Subcutaneous abdominal adipose tissue (tissue), 5 donors: ENCODE data around the gene PM20D1.
A peak's percentile ranks its signal among the peaks of the same experiment; 100 is the strongest.

Source experiments
- H3K27ac ChIP-seq: one replicate; pipeline ENCODE4 v1.7.0; 2013; ENCODE audit warnings: low read depth, mild to moderate bottlenecking, inconsistent platforms, low read length, moderate library complexity
- H3K27me3 ChIP-seq, 5 donors: one replicate each; pipeline ENCODE4 v1.7.0; 2013; ENCODE audit warnings: low read length in 5 of 5, inconsistent platforms in 1 of 5; ENCODE audit not compliant: control insufficient read depth in 5 of 5, insufficient read depth in 4 of 5
- H3K36me3 ChIP-seq, 5 donors: one replicate each; pipeline ENCODE4 v1.7.0; 2013; ENCODE audit warnings: low read length in 5 of 5; ENCODE audit not compliant: control insufficient read depth in 5 of 5, insufficient read depth in 5 of 5
- H3K4me1 ChIP-seq, 5 donors: one replicate each; pipeline ENCODE4 v1.7.0; 2013; ENCODE audit warnings: low read length in 5 of 5, mild to moderate bottlenecking in 3 of 5, moderate library complexity in 1 of 5; ENCODE audit not compliant: control insufficient read depth in 5 of 5, insufficient read depth in 5 of 5
- H3K4me3 ChIP-seq, 5 donors: one replicate each; pipeline ENCODE4 v1.7.0; 2013; ENCODE audit warnings: low read length in 5 of 5, low read depth in 1 of 5
- H3K9ac ChIP-seq, 5 donors: one replicate each; pipeline ENCODE4 v1.7.0; 2013; ENCODE audit warnings: low read length in 5 of 5, mild to moderate bottlenecking in 4 of 5, moderate library complexity in 3 of 5
- H3K9me3 ChIP-seq, 5 donors: one replicate each; pipeline ENCODE4 v1.7.0; 2013; ENCODE audit warnings: low read length in 5 of 5; ENCODE audit not compliant: control insufficient read depth in 5 of 5
- donor health status: healthy.
- donor health status: healthy.
- donor health status: healthy.
- donor health status: healthy.
- donor health status: healthy.

The PM20D1 gene

DNA sequence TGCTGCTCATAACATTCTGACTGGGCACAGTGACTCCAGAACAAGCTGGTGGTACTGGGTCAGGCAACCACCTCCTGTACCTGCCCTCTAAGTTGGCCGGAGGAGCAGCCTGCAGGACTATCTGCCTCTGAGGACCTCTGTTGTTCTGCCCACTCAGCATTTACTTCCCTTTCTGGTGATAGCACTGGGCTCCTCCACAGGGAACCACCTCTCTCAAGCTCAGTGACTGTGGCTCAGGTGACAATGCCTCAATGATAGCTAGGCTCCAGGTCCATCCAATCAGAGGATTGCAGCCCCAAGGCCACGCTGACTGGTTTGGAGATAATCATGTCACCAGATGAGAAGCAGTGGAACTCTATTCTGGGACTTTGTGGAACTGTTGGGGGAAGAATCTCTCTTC, 52.8 kb downstream of the PM20D1 start:
- Histone ChIP-seq H3K36me3 (peaks cover 16 to 85% (median 76%) of the 10 kb centered on the region in 5 donors), H3K4me3 (no peak overlapping the region), H3K27ac (no peak overlapping the region), H3K9ac (no peak overlapping the region), H3K4me1 (no peaks in the 10 kb centered on the region), H3K9me3 (no peaks in the 10 kb centered on the region), H3K27me3 (no peaks in the 10 kb centered on the region)

DNA sequence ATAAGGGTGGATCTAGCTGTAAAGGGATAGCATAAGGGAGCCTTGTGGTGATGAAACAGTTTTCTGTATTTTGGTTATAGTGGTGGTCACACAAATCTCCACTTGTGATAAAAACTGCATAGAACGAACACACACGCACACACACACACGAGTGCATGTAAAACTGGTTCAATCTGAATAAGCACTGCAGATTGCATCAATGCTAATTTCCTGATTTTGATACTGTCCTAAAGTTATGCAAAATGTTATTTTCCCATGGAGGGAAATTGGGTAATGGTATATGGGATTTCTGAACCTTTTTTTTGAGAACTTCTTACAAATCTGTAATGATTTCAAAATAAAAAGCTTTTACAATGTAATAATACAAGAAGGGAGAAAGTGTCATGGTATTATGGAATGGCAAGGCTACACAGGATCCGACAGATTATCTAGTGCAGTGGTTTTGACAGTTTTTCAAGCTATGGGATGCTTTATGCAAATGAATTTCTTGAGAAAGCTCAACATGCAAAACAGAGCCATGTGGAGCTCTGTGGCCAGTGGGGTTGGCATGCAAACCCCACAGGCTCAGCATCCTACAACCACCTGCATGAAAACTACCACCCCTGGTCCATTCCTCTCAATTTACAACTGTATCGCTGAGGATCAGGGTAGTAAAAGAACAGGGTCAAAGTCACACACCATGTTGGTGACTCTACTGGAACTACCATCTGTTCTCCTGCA, 55.8 kb downstream of the PM20D1 start:
- Histone ChIP-seq H3K27me3 (no peaks in the 10 kb centered on the region), H3K36me3 (peaks cover 19 to 90% (median 74%) of the 10 kb centered on the region in 5 donors), H3K4me3 (no peak overlapping the region), H3K27ac (no peak overlapping the region), H3K9me3 (no peaks in the 10 kb centered on the region), H3K4me1 (no peaks in the 10 kb centered on the region), H3K9ac (peak overlapping the region in 1 of 5 donors; percentile 7)

DNA sequence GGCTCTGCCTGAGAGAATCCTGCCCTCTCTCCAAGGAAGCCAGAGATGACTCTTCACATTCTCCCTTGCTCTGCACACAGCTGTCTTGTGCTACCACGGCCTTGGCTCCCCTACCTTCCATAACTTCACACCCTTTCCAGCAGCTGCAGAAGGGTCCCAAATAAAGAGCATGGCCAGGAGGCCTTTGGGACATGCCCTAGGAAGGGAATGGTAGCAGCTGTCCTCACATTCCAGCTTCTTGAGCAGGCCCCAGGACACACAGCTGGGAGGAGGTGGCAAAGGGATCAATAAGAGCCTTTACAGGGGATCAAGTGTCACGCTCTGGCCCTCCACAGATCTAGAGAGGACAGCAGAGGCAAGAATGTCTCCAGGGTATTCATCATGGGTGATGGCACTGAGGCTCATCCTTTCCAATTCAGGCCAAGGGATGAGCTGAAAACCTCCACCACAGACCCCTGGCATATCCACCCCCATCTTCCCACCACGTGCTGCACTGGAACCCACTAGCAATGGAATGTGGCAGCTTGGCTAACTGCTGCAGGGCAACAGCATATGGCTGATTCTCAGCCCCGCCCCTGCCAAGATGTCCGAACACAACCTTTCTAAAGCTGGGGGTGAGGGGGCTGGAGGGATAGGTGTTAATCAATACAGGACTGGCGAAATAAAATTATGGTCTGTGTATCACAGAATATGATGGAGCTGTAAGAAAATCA, 56.8 kb downstream of the PM20D1 start:
- peaks cover 19 to 80% (median 63%) of the 10 kb centered on the region in 5 donors for H3K36me3 ChIP-seq
- no peaks in the 10 kb centered on the region for H3K9me3 ChIP-seq
- H3K27me3 ChIP-seq, result no peaks in the 10 kb centered on the region
- no peak overlapping the region for H3K9ac ChIP-seq
- H3K4me3 ChIP-seq, result no peak overlapping the region
- no peak overlapping the region for H3K27ac ChIP-seq
- H3K4me1 ChIP-seq, result no peaks in the 10 kb centered on the region

DNA sequence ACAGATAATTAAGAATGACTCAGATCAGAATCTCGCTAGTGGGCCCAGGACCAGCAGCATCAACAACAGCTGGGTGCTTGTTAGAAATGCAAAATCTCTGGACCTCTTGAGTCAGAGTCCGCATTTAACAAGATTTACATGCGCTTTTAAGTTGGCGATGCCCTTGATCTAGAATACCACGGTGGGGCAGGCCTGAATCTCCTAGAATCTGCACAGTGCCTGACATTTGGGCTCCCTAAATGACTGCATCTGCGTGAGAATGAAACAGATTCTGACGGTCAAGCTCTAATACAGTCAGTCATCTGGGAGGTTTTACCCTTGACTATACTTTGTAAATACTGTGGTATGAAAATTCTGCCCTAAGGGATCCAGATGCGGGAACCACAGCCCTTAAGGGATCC, 57.5 kb downstream of the PM20D1 start:
- H3K36me3 ChIP-seq, result peaks cover 18 to 73% (median 57%) of the 10 kb centered on the region in 5 donors
- no peaks in the 10 kb centered on the region for H3K9me3 ChIP-seq

DNA sequence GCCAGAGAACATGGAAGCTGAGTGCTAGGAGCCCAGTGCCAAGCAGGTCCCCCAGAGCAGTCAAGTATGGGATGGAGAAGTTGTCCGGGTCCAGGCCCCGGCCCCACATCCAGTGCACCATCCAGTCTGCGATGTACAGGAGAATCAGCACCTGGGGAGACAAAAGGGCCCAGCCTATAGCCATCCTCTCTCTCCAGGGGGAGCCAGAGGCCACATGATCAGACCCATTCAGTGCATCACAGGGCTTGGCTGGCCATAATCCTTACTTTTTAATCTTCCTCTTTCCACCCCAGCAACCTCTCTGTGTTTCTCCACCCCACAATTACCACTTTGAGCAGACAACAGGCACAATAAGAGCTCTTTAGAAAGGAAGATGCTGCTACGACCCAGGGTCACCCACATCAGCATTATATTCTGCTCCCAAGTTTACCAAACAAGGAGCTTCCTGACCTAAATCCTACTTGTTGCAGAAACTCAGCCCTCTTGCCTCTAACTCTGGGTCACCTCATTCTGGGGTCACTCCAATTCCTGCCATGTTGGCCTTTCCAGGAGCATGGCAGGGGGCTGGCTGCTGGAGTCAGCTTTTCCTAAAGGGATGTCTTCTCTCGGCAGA, 58.3 kb downstream of the PM20D1 start:
- no peak overlapping the region for H3K9ac ChIP-seq
- no peak overlapping the region for H3K4me3 ChIP-seq
- H3K36me3 ChIP-seq, result peaks cover 17 to 65% (median 49%) of the 10 kb centered on the region in 5 donors
- H3K4me1 ChIP-seq, result no peaks in the 10 kb centered on the region
- H3K9me3 ChIP-seq, result no peaks in the 10 kb centered on the region
- no peaks in the 10 kb centered on the region for H3K27me3 ChIP-seq
- no peak overlapping the region for H3K27ac ChIP-seq

More for the DNA sequence above, 57.5 kb downstream of the PM20D1 start:
- Histone ChIP-seq H3K4me1 (no peaks in the 10 kb centered on the region), H3K9ac (no peak overlapping the region), H3K4me3 (no peak overlapping the region), H3K27me3 (no peaks in the 10 kb centered on the region), H3K27ac (no peak overlapping the region)

DNA sequence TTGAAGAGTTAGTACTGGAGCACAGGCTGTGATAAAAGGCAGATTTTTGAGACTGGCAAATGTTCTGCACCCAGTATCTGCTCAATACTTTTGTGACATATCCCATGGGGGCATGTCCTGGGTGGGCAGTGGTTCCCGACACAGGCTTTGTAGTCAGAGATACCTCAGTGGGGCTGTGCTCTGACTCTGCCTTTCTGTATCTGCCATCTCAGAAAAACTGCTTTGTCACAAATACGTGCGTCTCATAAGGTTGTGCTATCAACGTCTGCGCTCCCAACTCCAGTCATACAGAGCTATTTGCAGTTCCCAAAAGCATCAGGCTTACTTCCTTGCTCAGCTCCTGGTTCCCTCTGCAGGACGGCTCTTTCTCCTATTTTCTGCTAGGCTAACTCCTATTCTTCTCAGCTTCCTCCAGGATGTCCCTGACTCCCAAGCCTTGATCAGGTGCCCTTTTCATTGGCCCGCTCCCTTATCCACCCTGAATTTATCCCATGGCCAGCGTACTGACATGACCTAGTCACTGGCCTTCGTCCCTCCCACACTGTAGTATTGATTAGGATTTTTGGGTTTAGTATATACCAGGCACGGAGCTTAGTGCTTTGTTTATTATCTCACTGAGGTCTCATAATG, 62.5 kb downstream of the PM20D1 start:
- Histone ChIP-seq H3K27me3 (no peaks in the 10 kb centered on the region), H3K9ac (no peak overlapping the region), H3K9me3 (no peaks in the 10 kb centered on the region), H3K4me3 (no peak overlapping the region), H3K27ac (no peak overlapping the region), H3K36me3 (peaks cover 3 to 25% (median 15%) of the 10 kb centered on the region in 5 donors), H3K4me1 (peaks cover 0 to 14% (median 4%) of the 10 kb centered on the region in 5 donors)

DNA sequence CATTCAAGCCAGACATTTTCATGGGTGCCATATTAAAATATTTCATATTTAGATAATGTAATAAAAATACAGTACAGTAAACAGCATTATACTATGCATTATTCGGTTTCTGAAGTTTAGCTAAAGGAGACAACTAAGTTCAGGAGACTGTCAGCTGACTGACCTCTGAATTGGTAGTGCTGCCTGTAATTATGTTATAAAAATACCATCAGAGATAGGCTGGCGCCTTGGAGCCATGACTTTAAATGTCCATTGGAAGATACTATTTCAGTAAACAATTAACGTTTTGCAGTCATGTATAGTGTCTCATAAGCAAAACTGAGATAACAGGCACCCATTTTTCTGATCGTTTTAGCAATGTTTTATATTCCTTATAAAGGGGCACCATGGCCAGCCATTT, 63.3 kb downstream of the PM20D1 start:
- no peaks in the 10 kb centered on the region for H3K9me3 ChIP-seq
- no peak overlapping the region for H3K9ac ChIP-seq
- peaks cover 0 to 14% (median 4%) of the 10 kb centered on the region in 5 donors for H3K4me1 ChIP-seq
- H3K27ac ChIP-seq, result no peak overlapping the region
- H3K27me3 ChIP-seq, result no peaks in the 10 kb centered on the region
- no peak overlapping the region for H3K4me3 ChIP-seq
- H3K36me3 ChIP-seq, result peaks cover 3 to 18% (median 15%) of the 10 kb centered on the region in 5 donors

DNA sequence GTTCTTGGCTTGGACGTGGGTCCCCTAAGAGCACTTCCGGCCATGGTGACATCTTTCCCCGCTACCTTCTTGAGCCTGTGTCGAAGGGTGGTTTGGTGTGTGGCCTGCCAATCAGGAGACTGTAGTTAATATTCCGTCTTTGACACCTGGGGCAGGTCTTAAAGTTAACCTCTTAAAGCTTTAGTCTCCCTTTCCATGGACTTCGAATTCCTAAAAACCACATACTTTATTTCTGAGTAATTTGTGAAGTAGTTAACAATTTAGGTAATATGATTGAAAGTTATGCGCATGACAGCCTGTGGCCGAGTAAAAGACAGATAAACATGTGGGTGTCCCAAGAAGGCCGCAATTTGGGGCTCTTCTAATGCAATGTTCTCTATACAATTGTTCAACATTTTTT, 64.5 kb downstream of the PM20D1 start:
- Histone ChIP-seq H3K27ac (no peak overlapping the region), H3K36me3 (peaks cover 3 to 12% (median 9%) of the 10 kb centered on the region in 5 donors), H3K4me3 (no peak overlapping the region)

DNA sequence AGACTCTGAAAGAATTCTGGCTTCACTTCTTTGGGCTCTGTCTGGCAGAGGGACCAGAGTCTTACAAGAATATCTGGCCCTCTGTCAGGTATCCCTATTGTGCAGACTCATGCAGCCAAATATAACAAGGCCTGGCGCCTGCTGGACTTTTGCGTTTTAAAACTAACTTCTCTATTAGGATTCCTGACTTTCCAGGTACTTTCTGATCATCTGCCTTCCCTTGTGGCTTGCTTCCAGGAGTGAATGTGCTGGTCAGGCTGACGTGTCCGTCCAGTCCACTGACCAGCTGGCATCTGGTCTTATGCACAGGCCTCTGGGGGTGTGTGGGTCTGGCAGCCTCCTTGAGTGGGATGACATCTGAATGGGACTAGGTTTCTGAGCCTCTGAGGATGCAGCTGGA, 66.0 kb downstream of the PM20D1 start:
- no peak overlapping the region for H3K27ac ChIP-seq
- no peak overlapping the region for H3K4me3 ChIP-seq
- H3K9ac ChIP-seq, result no peak overlapping the region
- no peaks in the 10 kb centered on the region for H3K27me3 ChIP-seq
- no peaks in the 10 kb centered on the region for H3K36me3 ChIP-seq
- no peaks in the 10 kb centered on the region for H3K9me3 ChIP-seq
- H3K4me1 ChIP-seq, result peaks cover 0 to 14% (median 4%) of the 10 kb centered on the region in 5 donors

More for the DNA sequence above, 64.5 kb downstream of the PM20D1 start:
- no peak overlapping the region for H3K9ac ChIP-seq
- H3K9me3 ChIP-seq, result no peaks in the 10 kb centered on the region
- H3K4me1 ChIP-seq, result peaks cover 0 to 14% (median 4%) of the 10 kb centered on the region in 5 donors
- H3K27me3 ChIP-seq, result no peaks in the 10 kb centered on the region
